Esophagus (tissue), 2 donors: ENCODE results near the gene SSBP3. TPM values are rescaled to one million over a fixed set of nuclear protein-coding genes. Genes with fewer than 3 reads are reported as not detected.

ENCODE experiments used
- H3K27ac ChIP-seq, 2 donors: one replicate each; pipeline ENCODE4 v1.5.1; 2013; ENCODE audit warnings: low read depth in 2 of 2, mild to moderate bottlenecking in 2 of 2, inconsistent platforms in 1 of 2, low read length in 1 of 2, moderate library complexity in 1 of 2
- H3K27me3 ChIP-seq, 2 donors: one replicate each; pipeline ENCODE4 v1.6.1; 2013; ENCODE audit warnings: low read length in 2 of 2, control low read depth in 1 of 2, mild to moderate bottlenecking in 1 of 2; ENCODE audit not compliant: insufficient read depth in 2 of 2, control insufficient read depth in 1 of 2
- H3K36me3 ChIP-seq, 2 donors: one replicate each; pipeline ENCODE4 v1.6.1; 2013; ENCODE audit warnings: low read length in 1 of 2; ENCODE audit not compliant: control insufficient read depth in 2 of 2, insufficient read depth in 2 of 2
- H3K4me1 ChIP-seq, 2 donors: one replicate each; pipeline ENCODE4 v1.6.1; 2013; ENCODE audit warnings: low read length in 1 of 2; ENCODE audit not compliant: control insufficient read depth in 2 of 2, insufficient read depth in 2 of 2
- H3K4me3 ChIP-seq, 2 donors: one replicate each; pipeline ENCODE4 v1.5.1; 2013; ENCODE audit warnings: low read length in 2 of 2, mild to moderate bottlenecking in 2 of 2, low read depth in 1 of 2, moderate library complexity in 1 of 2
- H3K9me3 ChIP-seq, 2 donors: one replicate each; pipeline ENCODE4 v1.6.1; 2013; ENCODE audit warnings: mild to moderate bottlenecking in 2 of 2, low read depth in 1 of 2, low read length in 1 of 2, moderate library complexity in 1 of 2; ENCODE audit not compliant: control insufficient read depth in 2 of 2, insufficient read depth in 1 of 2
- WGBS, 2 donors: extraction: QIAGEN DNeasy Blood & Tissue Kit; methylation state at CpG; one replicate each; pipeline ENCODE4 v1.1.7; 2013; 5-methylcytosine and 5-hydroxymethylcytosine counted together
- polyA plus RNA-seq, 2 donors: library from polyadenylated mRNA; stranded (reverse); fragments of 200-250 nt; gene quantifications; one replicate each; pipeline ENCODE4 v1.2.3, GENCODE V29; 2013
- donor health status: healthy with polysubstance abuse.
- donor health status: Bipolar disorder and iron deficiency.

The SSBP3 gene
- polyA plus RNA-seq, 2 donors: 30.7 to 39.0 TPM

- 23 to 36% methylated on average over 22 of the region's 22 CpGs for WGBS, 2 donors
- Histone ChIP-seq H3K4me3 (no peak overlapping the region), H3K4me1 (peaks cover 25 to 47% of the 10 kb centered on the region in 2 donors)
Measured at GRCh38 chr1:54273092-54273794, 133.0 kb downstream of the SSBP3 start.

GRCh38 chr1:54272772-54273091 lies 133.5 kb downstream of the SSBP3 start:
- Histone ChIP-seq H3K36me3 (no peaks in the 10 kb centered on the region), H3K4me1 (peaks cover 20 to 46% of the 10 kb centered on the region in 2 donors), H3K9me3 (no peaks in the 10 kb centered on the region), H3K27ac (peak overlapping the region; percentile 71 to 92), H3K4me3 (no peak overlapping the region), H3K27me3 (no peaks in the 10 kb centered on the region)
- WGBS, 2 donors: 59 to 75% methylated on average over 4 of the region's 4 CpGs

More at GRCh38 chr1:54273092-54273794, 133.0 kb downstream of the SSBP3 start:
- Histone ChIP-seq H3K27ac (peak overlapping the region; percentile 85 to 92), H3K36me3 (no peaks in the 10 kb centered on the region), H3K27me3 (no peaks in the 10 kb centered on the region), H3K9me3 (no peaks in the 10 kb centered on the region)

- Histone ChIP-seq H3K36me3 (no peaks in the 10 kb centered on the region), H3K27ac (peak overlapping the region; percentile 44 to 71), H3K27me3 (no peaks in the 10 kb centered on the region), H3K4me1 (peaks cover 20 to 46% of the 10 kb centered on the region in 2 donors), H3K4me3 (no peak overlapping the region), H3K9me3 (no peaks in the 10 kb centered on the region)
- 48 to 71% methylated on average over 2 of the region's 2 CpGs for WGBS, 2 donors
Measured at GRCh38 chr1:54272134-54272533, 134.1 kb downstream of the SSBP3 start.

GRCh38 chr1:54271341-54271740 lies 134.9 kb downstream of the SSBP3 start:
- Histone ChIP-seq H3K9me3 (no peaks in the 10 kb centered on the region), H3K27me3 (no peaks in the 10 kb centered on the region), H3K27ac (peak overlapping the region in 1 of 2 donors; percentile 2), H3K4me3 (no peak overlapping the region), H3K4me1 (peaks cover 17 to 42% of the 10 kb centered on the region in 2 donors), H3K36me3 (no peaks in the 10 kb centered on the region)
- 71 to 77% methylated on average over 10 of the region's 10 CpGs for WGBS, 2 donors

- Histone ChIP-seq H3K4me3 (no peak overlapping the region), H3K36me3 (no peaks in the 10 kb centered on the region), H3K4me1 (peaks cover 20 to 34% of the 10 kb centered on the region in 2 donors), H3K27me3 (no peaks in the 10 kb centered on the region), H3K9me3 (no peaks in the 10 kb centered on the region), H3K27ac (no peak overlapping the region)
- 86 to 88% methylated on average over 7 of the region's 7 CpGs for WGBS, 2 donors
Measured at GRCh38 chr1:54270543-54270942, 135.7 kb downstream of the SSBP3 start.

- H3K4me1 ChIP-seq: peaks cover 11 to 19% of the 10 kb centered on the region in 2 donors
- H3K36me3 ChIP-seq: no peaks in the 10 kb centered on the region
- WGBS, 2 donors: 50 to 52% methylated on average over 9 of the region's 9 CpGs
- H3K27me3 ChIP-seq: no peaks in the 10 kb centered on the region
- no peak overlapping the region for H3K27ac ChIP-seq
- no peak overlapping the region for H3K4me3 ChIP-seq
- H3K9me3 ChIP-seq: no peaks in the 10 kb centered on the region
Measured at GRCh38 chr1:54268762-54269297, 137.4 kb downstream of the SSBP3 start.

- peaks cover 3 to 14% of the 10 kb centered on the region in 2 donors for H3K4me1 ChIP-seq
- H3K4me3 ChIP-seq: no peak overlapping the region
- no peaks in the 10 kb centered on the region for H3K9me3 ChIP-seq
- 87 to 88% methylated on average over 17 of the region's 17 CpGs for WGBS, 2 donors
- no peaks in the 10 kb centered on the region for H3K36me3 ChIP-seq
- no peak overlapping the region for H3K27ac ChIP-seq
- no peaks in the 10 kb centered on the region for H3K27me3 ChIP-seq
Measured at GRCh38 chr1:54267815-54268761, 138.1 kb downstream of the SSBP3 start.

- H3K9me3 ChIP-seq: no peaks in the 10 kb centered on the region
Measured at GRCh38 chr1:54266908-54267307, 139.3 kb downstream of the SSBP3 start.

GRCh38 chr1:54266195-54266594 lies 140.0 kb downstream of the SSBP3 start:
- peaks cover 0 to 2% of the 10 kb centered on the region in 2 donors for H3K36me3 ChIP-seq
- no peaks in the 10 kb centered on the region for H3K9me3 ChIP-seq
- WGBS, 2 donors: 88 to 89% methylated on average over 2 of the region's 2 CpGs
- H3K4me1 ChIP-seq: peaks cover 3 to 7% of the 10 kb centered on the region in 2 donors
- H3K4me3 ChIP-seq: no peak overlapping the region
- no peak overlapping the region for H3K27ac ChIP-seq
- H3K27me3 ChIP-seq: no peaks in the 10 kb centered on the region

More at GRCh38 chr1:54266908-54267307, 139.3 kb downstream of the SSBP3 start:
- Histone ChIP-seq H3K4me3 (no peak overlapping the region), H3K27ac (no peak overlapping the region), H3K36me3 (peaks cover 0 to 2% of the 10 kb centered on the region in 2 donors), H3K4me1 (peaks cover 3 to 10% of the 10 kb centered on the region in 2 donors), H3K27me3 (no peaks in the 10 kb centered on the region)
- WGBS, 2 donors: 58 to 71% methylated on average over 5 of the region's 5 CpGs
